ENCODE data around the gene MON1A. TPM values are rescaled to one million over a fixed set of nuclear protein-coding genes. Genes with fewer than 3 reads are reported as not detected.

Gene MON1A
- total RNA-seq, 4 donors from 2014 or later = 9.9 to 19.1 (median 15.7) TPM

- no peak for DNase-seq (ENCODE audit: extremely low spot score)
- peak overlapping the region; percentile 85 to 90 (median 87) for H3K27ac ChIP-seq (replicated peaks in 1 of 4)
- no peak overlapping the region for H3K4me3 ChIP-seq
- H3K9me3 ChIP-seq = no peaks in the 10 kb centered on the region
- intact Hi-C loops (cut with DNase I) = no loop called here
- no peaks in the 10 kb centered on the region for H3K27me3 ChIP-seq
- peaks cover 17 to 32% (median 27%) of the 10 kb centered on the region in 4 donors for H3K4me1 ChIP-seq
- WGBS = 94% methylated on average over 1 of the region's 1 CpG
- peaks cover 0 to 2% (median 0%) of the 10 kb centered on the region in 4 donors for H3K36me3 ChIP-seq
- no peak for TF ChIP-seq POLR2AphosphoS5 (IDR thresholded peaks at IDR 0.05)
- TF ChIP-seq CTCF (IDR thresholded peaks at IDR 0.05) = no peak
- no peak for TF ChIP-seq POLR2A (IDR thresholded peaks at IDR 0.05; ENCODE audit: low read depth)
- no peak for TF ChIP-seq EP300 (IDR thresholded peaks at IDR 0.05)
Observed at GRCh38 chr3:49930922-49931321, 1.3 kb upstream of the MON1A start.

GRCh38 chr3:49930168-49930690, 618 bp upstream of the MON1A start:
- no peak for TF ChIP-seq POLR2AphosphoS5 (IDR thresholded peaks at IDR 0.05)
- TF ChIP-seq EP300 (IDR thresholded peaks at IDR 0.05) = no peak
- TF ChIP-seq CTCF (IDR thresholded peaks at IDR 0.05) = no peak
- no peak for TF ChIP-seq POLR2A (IDR thresholded peaks at IDR 0.05; ENCODE audit: low read depth)
- H3K36me3 ChIP-seq = peaks cover 0 to 2% (median 0%) of the 10 kb centered on the region in 4 donors
- H3K27me3 ChIP-seq = no peaks in the 10 kb centered on the region
- intact Hi-C loops (cut with DNase I) = no loop called here
- no peaks in the 10 kb centered on the region for H3K9me3 ChIP-seq
- 36% methylated on average over 16 of the region's 16 CpGs for WGBS
- peak overlapping the region; percentile 85 to 90 (median 87) for H3K27ac ChIP-seq (replicated peaks in 1 of 4)
- no peak for DNase-seq (ENCODE audit: extremely low spot score)
- H3K4me3 ChIP-seq = peak overlapping the region; percentile 73 to 90 (median 76)
- H3K4me1 ChIP-seq = peaks cover 17 to 32% (median 27%) of the 10 kb centered on the region in 4 donors

- intact Hi-C loops (cut with DNase I) = no loop called here
- Histone ChIP-seq H3K27ac (replicated peaks in 1 of 4) (no peak overlapping the region), H3K4me3 (peak overlapping the region; percentile 73 to 90 (median 76)), H3K9me3 (no peaks in the 10 kb centered on the region), H3K4me1 (peaks cover 17 to 32% (median 27%) of the 10 kb centered on the region in 4 donors), H3K36me3 (peaks cover 0 to 4% (median 2%) of the 10 kb centered on the region in 4 donors), H3K27me3 (no peaks in the 10 kb centered on the region)
- TF ChIP-seq CTCF (IDR thresholded peaks at IDR 0.05) (no peak), POLR2A (IDR thresholded peaks at IDR 0.05; ENCODE audit: low read depth) (no peak), EP300 (IDR thresholded peaks at IDR 0.05) (no peak), POLR2AphosphoS5 (IDR thresholded peaks at IDR 0.05) (no peak)
- WGBS = 88% methylated on average over 4 of the region's 5 CpGs
- no peak for DNase-seq (ENCODE audit: extremely low spot score)
Observed at GRCh38 chr3:49928481-49929017, 1.1 kb downstream of the MON1A start.

- no peak for DNase-seq (ENCODE audit: extremely low spot score)
- H3K4me1 ChIP-seq = peaks cover 17 to 32% (median 27%) of the 10 kb centered on the region in 4 donors
- peaks cover 0 to 7% (median 2%) of the 10 kb centered on the region in 4 donors for H3K36me3 ChIP-seq
- intact Hi-C loops (cut with DNase I) = no loop called here
- no peak overlapping the region for H3K27ac ChIP-seq (replicated peaks in 1 of 4)
- WGBS = 95% methylated on average over 5 of the region's 5 CpGs
- no peaks in the 10 kb centered on the region for H3K9me3 ChIP-seq
- no peaks in the 10 kb centered on the region for H3K27me3 ChIP-seq
- H3K4me3 ChIP-seq = no peak overlapping the region
- TF ChIP-seq EP300 (IDR thresholded peaks at IDR 0.05) (no peak), POLR2AphosphoS5 (IDR thresholded peaks at IDR 0.05) (no peak), POLR2A (IDR thresholded peaks at IDR 0.05; ENCODE audit: low read depth) (no peak), CTCF (IDR thresholded peaks at IDR 0.05) (no peak)
Observed at GRCh38 chr3:49927798-49928197, 1.8 kb downstream of the MON1A start.
